Measurements from ENCODE around the gene TEX101. TPM values are rescaled to one million over a fixed set of nuclear protein-coding genes. Genes with fewer than 3 reads are reported as not detected.
"Not testable (repeated sequence)": the region's sequence is repeated elsewhere in the genome, so short reads cannot be mapped to it uniquely, and the experiment has no call there.

TEX101 gene
- not detected for total RNA-seq

- intact Hi-C loops (cut with DNase I; ENCODE audit: low total_unique reads), result no loop called here
- Histone ChIP-seq H3K9me3 (no peaks in the 10 kb centered on the region), H3K36me3 (no peaks in the 10 kb centered on the region), H3K4me3 (no peak within 1 kb of the TSS), H3K27me3 (no peaks in the 10 kb centered on the region), H3K4me1 (peaks cover 0 to 8% (median 0%) of the 10 kb centered on the region in 4 donors), H3K27ac (no peak within 1 kb of the TSS)
- no peak for DNase-seq
- 95% methylated on average over 21 of the region's 21 CpGs; no CpG with 5 or more reads in 1 of the 2 donors for WGBS, 2 donors (ENCODE audit: low coverage in 1 of 2)
- in situ Hi-C loops (cut with MboI; ENCODE audit: low pct_ligation_motif_present in 1 of 4, low pct_unique_long_range_greater_than_20kb in 1 of 4, low sequenced_read_pairs in 3 of 4), result no loop called here
- TF ChIP-seq CTCF (IDR thresholded peaks at IDR 0.05) (no peak), EP300 (IDR thresholded peaks at IDR 0.05; ENCODE audit: low read depth) (no peak), POLR2A (IDR thresholded peaks at IDR 0.05) (no peak), POLR2AphosphoS5 (IDR thresholded peaks at IDR 0.05) (no peak)
These were observed at the start of gene TEX101 for GRCh38 chr19:43414554-43414953. Gene TEX101 (plus strand): TSS chr19:43414890. CDS start chr19:43415920, 1,030 bp downstream.

GRCh38 chr19:43365677-43366076, 49.0 kb upstream of the TEX101 start:
- intact Hi-C loops (cut with DNase I; ENCODE audit: low total_unique reads); H3K9me3 ChIP-seq; H3K36me3 ChIP-seq; H3K27ac ChIP-seq; H3K4me1 ChIP-seq; in situ Hi-C loops (cut with MboI; ENCODE audit: low pct_ligation_motif_present in 1 of 4, low pct_unique_long_range_greater_than_20kb in 1 of 4, low sequenced_read_pairs in 3 of 4); DNase-seq; H3K27me3 ChIP-seq; H3K4me3 ChIP-seq: not testable (repeated sequence)
- 83 to 85% methylated on average over 2 to 5 of the region's 9 CpGs for WGBS, 2 donors (ENCODE audit: low coverage in 1 of 2)

GRCh38 chr19:43367822-43368221, 46.9 kb upstream of the TEX101 start:
- Histone ChIP-seq H3K27ac (no peak overlapping the region), H3K4me1 (no peaks in the 10 kb centered on the region), H3K27me3 (no peaks in the 10 kb centered on the region), H3K4me3 (no peak overlapping the region), H3K9me3 (no peaks in the 10 kb centered on the region), H3K36me3 (no peaks in the 10 kb centered on the region)
- in situ Hi-C loops (cut with MboI; ENCODE audit: low pct_ligation_motif_present in 1 of 4, low pct_unique_long_range_greater_than_20kb in 1 of 4, low sequenced_read_pairs in 3 of 4), result no loop called here
- TF ChIP-seq POLR2AphosphoS5 (IDR thresholded peaks at IDR 0.05) (no peak), CTCF (IDR thresholded peaks at IDR 0.05) (no peak), POLR2A (IDR thresholded peaks at IDR 0.05) (no peak), EP300 (IDR thresholded peaks at IDR 0.05; ENCODE audit: low read depth) (no peak)
- DNase-seq, result no peak
- 90% methylated on average over 2 of the region's 2 CpGs; no CpG with 5 or more reads in 1 of the 2 donors for WGBS, 2 donors (ENCODE audit: low coverage in 1 of 2)
- intact Hi-C loops (cut with DNase I; ENCODE audit: low total_unique reads), result no loop called here

GRCh38 chr19:43368897-43369296, 45.8 kb upstream of the TEX101 start:
- H3K4me1 ChIP-seq; H3K9me3 ChIP-seq; H3K36me3 ChIP-seq; in situ Hi-C loops (cut with MboI; ENCODE audit: low pct_ligation_motif_present in 1 of 4, low pct_unique_long_range_greater_than_20kb in 1 of 4, low sequenced_read_pairs in 3 of 4); H3K4me3 ChIP-seq; intact Hi-C loops (cut with DNase I; ENCODE audit: low total_unique reads); H3K27me3 ChIP-seq; H3K27ac ChIP-seq; DNase-seq: not testable (repeated sequence)
- WGBS, 2 donors (ENCODE audit: low coverage in 1 of 2), result 65% methylated on average over 4 of the region's 9 CpGs; no CpG with 5 or more reads in 1 of the 2 donors

- WGBS, 2 donors (ENCODE audit: low coverage in 1 of 2), result 66 to 70% methylated on average over 3 to 8 of the region's 8 CpGs
- H3K27ac ChIP-seq, result no peak overlapping the region
- no peaks in the 10 kb centered on the region for H3K27me3 ChIP-seq
- no peak overlapping the region for H3K4me3 ChIP-seq
- H3K9me3 ChIP-seq, result no peaks in the 10 kb centered on the region
- no peak for DNase-seq
- no peak for TF ChIP-seq POLR2A (IDR thresholded peaks at IDR 0.05)
- intact Hi-C loops (cut with DNase I; ENCODE audit: low total_unique reads), result no loop called here
- no peaks in the 10 kb centered on the region for H3K36me3 ChIP-seq
- in situ Hi-C loops (cut with MboI; ENCODE audit: low pct_ligation_motif_present in 1 of 4, low pct_unique_long_range_greater_than_20kb in 1 of 4, low sequenced_read_pairs in 3 of 4), result no loop called here
- H3K4me1 ChIP-seq, result no peaks in the 10 kb centered on the region
These were observed 42.8 kb upstream of the TEX101 start for GRCh38 chr19:43371909-43372308.

- Histone ChIP-seq H3K27me3 (no peaks in the 10 kb centered on the region), H3K27ac (no peak overlapping the region), H3K4me1 (no peaks in the 10 kb centered on the region), H3K9me3 (no peaks in the 10 kb centered on the region), H3K4me3 (no peak overlapping the region), H3K36me3 (no peaks in the 10 kb centered on the region)
- in situ Hi-C loops (cut with MboI; ENCODE audit: low pct_ligation_motif_present in 1 of 4, low pct_unique_long_range_greater_than_20kb in 1 of 4, low sequenced_read_pairs in 3 of 4), result no loop called here
- no peak for TF ChIP-seq POLR2A (IDR thresholded peaks at IDR 0.05)
- TF ChIP-seq EP300 (IDR thresholded peaks at IDR 0.05; ENCODE audit: low read depth), result no peak
- no peak for TF ChIP-seq CTCF (IDR thresholded peaks at IDR 0.05)
- no peak for TF ChIP-seq POLR2AphosphoS5 (IDR thresholded peaks at IDR 0.05)
- DNase-seq, result no peak
- WGBS, 2 donors (ENCODE audit: low coverage in 1 of 2), result 68 to 87% methylated on average over 5 to 7 of the region's 7 CpGs
- intact Hi-C loops (cut with DNase I; ENCODE audit: low total_unique reads), result no loop called here
These were observed 42.2 kb upstream of the TEX101 start for GRCh38 chr19:43372462-43372861.

GRCh38 chr19:43377624-43378023, 37.1 kb upstream of the TEX101 start:
- WGBS, 2 donors (ENCODE audit: low coverage in 1 of 2), result no CpG with 5 or more reads among the region's 3 CpGs
- H3K4me3 ChIP-seq; in situ Hi-C loops (cut with MboI; ENCODE audit: low pct_ligation_motif_present in 1 of 4, low pct_unique_long_range_greater_than_20kb in 1 of 4, low sequenced_read_pairs in 3 of 4); intact Hi-C loops (cut with DNase I; ENCODE audit: low total_unique reads); H3K27me3 ChIP-seq; H3K27ac ChIP-seq; DNase-seq; H3K4me1 ChIP-seq; H3K36me3 ChIP-seq; H3K9me3 ChIP-seq: not testable (repeated sequence)
